Upper lobe of right lung (tissue), 1 donor: ENCODE results near the gene RGS19. TPM values are rescaled to one million over a fixed set of nuclear protein-coding genes. Genes with fewer than 3 reads are reported as not detected.
A peak's percentile ranks its signal among the peaks of the same experiment; 100 is the strongest.

ENCODE experiments used
- ATAC-seq: fragments of 200-7000 bp; cut with Tn5 transposase; one replicate; pipeline ENCODE4 v1.9.1; 2020; ENCODE audit warnings: mild to moderate bottlenecking, moderate library complexity
- DNase-seq: peaks from one replicate; pipeline ENCODE4 v3.0.0-alpha.2; 2020
- H3K27ac ChIP-seq: fragments of 200-600 bp; one replicate; pipeline ENCODE4 v1.8.0; 2022
- H3K27me3 ChIP-seq: fragments of 200-600 bp; one replicate; pipeline ENCODE4 v1.8.0; 2022; ENCODE audit warnings: mild to moderate bottlenecking
- H3K36me3 ChIP-seq: fragments of 200-600 bp; one replicate; pipeline ENCODE4 v1.8.0; 2022
- H3K4me1 ChIP-seq: fragments of 200-600 bp; one replicate; pipeline ENCODE4 v1.8.0; 2022
- H3K4me3 ChIP-seq: fragments of 200-600 bp; one replicate; pipeline ENCODE4 v1.8.0; 2022; ENCODE audit warnings: mild to moderate bottlenecking
- H3K9me3 ChIP-seq: fragments of 200-600 bp; one replicate; pipeline ENCODE4 v1.8.0; 2022
- intact Hi-C: fragments of 100-400 bp; cut with DNase I; formaldehyde crosslinking; loops from one replicate; pipeline ENCODE4 v1.11.0; 2022
- total RNA-seq: library from RNA; stranded (reverse); fragmentation: NEBNext Ultra II Directional; extraction: Animal tissue kit (Norgen Biotek cat#: 25700); gene quantifications from one replicate; pipeline ENCODE4 v1.2.1, GENCODE V29; 2021
- TF ChIP-seq, protein P1 (sequence below): fragments of 200-600 bp; IDR thresholded peaks from one replicate; pipeline ENCODE4 v1.8.0; 2022; ENCODE audit warnings: antibody characterized with exemption
- donor health status: DM: no; HTN: yes; CAD: no; lungs with severe emphysema.

RGS19 gene
- total RNA-seq, 1 donor from 2014 or later = 40.8 TPM

DNA sequence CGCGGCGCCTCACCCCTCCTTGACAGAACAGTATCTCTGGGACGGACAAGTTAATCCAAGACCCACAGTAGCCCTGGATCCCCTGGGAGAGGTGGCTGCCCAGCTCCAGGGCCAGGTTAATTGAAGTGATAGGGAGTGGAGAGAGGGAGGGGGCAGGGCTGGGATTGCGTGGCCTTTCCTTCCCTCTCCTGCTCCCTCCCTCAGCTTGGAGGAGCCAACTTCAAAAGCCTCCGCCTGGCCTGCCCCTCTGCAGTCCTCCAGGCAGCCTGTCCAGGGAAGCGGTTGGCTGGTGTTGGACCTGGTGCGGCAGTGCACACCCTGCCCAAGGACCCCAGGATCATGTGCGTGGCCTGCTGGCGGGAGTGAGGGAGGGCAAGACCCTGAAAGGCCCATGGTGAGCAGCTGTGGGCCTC, 43.4 kb downstream of the RGS19 start, which contains the start of gene C20orf204:
C20orf204 (plus strand) TSS at position 250 of the 413 bp plus-strand sequence; CDS start at position 392, 142 bp downstream.
- TF ChIP-seq, protein P1, sequence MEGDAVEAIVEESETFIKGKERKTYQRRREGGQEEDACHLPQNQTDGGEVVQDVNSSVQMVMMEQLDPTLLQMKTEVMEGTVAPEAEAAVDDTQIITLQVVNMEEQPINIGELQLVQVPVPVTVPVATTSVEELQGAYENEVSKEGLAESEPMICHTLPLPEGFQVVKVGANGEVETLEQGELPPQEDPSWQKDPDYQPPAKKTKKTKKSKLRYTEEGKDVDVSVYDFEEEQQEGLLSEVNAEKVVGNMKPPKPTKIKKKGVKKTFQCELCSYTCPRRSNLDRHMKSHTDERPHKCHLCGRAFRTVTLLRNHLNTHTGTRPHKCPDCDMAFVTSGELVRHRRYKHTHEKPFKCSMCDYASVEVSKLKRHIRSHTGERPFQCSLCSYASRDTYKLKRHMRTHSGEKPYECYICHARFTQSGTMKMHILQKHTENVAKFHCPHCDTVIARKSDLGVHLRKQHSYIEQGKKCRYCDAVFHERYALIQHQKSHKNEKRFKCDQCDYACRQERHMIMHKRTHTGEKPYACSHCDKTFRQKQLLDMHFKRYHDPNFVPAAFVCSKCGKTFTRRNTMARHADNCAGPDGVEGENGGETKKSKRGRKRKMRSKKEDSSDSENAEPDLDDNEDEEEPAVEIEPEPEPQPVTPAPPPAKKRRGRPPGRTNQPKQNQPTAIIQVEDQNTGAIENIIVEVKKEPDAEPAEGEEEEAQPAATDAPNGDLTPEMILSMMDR = no peak
- no peak within 1 kb of the TSS for H3K27ac ChIP-seq
- H3K27me3 ChIP-seq = peaks cover 32% of the 10 kb centered on the region
- ATAC-seq (no peak), DNase-seq (no peak)
- intact Hi-C loops = no loop called here
- no peaks in the 10 kb centered on the region for H3K9me3 ChIP-seq
- peaks cover 27% of the 10 kb centered on the region for H3K36me3 ChIP-seq
- H3K4me3 ChIP-seq = no peak within 1 kb of the TSS
- peaks cover 24% of the 10 kb centered on the region for H3K4me1 ChIP-seq

DNA sequence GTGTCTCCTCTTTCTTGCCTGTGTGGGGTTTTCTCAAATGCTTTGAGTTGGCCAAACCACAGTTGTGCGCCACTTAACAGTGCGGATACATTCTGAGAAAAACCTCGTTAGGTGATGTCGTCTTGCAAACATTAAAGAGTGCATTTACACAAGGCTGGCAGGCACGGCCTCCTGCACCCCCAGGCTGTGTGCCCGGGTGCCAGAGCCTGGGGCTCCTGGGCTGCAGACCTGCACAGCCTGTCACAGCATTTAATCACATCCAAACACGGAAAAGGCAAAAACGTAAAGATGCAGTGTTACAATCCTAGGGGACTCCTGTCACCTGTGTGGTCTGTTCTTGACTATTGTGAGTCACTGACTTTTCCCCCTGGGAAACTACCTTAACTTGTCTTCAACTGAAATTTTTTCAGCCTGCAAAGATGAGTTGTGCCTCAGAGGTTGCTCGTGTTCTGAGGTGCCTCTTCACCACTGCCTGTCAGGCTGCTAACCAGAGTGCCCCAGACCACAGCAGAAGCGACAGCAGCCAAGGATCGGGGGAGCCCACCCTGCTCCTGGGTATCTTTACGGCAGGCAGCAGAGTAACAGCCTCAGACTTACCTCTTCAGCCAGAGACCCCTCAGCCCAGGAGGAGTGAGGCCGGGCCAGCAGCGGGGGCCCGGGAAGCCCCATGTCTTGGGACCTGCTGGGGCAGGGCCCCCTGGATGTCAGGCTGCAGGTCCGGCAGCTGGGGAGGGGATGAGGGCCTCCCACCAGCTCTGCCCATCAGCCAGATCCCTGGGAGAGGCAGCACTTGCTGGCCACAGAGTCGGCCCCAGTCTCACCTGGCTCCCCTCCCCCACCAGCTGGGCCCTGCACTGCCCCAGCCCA, 44.0 kb downstream of the RGS19 start:
- intact Hi-C loops = no loop called here
- Histone ChIP-seq H3K36me3 (peaks cover 34% of the 10 kb centered on the region), H3K4me1 (peaks cover 20% of the 10 kb centered on the region), H3K27me3 (peaks cover 25% of the 10 kb centered on the region), H3K4me3 (no peak overlapping the region), H3K9me3 (no peaks in the 10 kb centered on the region), H3K27ac (no peak overlapping the region)
- DNase-seq (peak; percentile 62), ATAC-seq (no peak)
- TF ChIP-seq, protein P1 = no peak

DNA sequence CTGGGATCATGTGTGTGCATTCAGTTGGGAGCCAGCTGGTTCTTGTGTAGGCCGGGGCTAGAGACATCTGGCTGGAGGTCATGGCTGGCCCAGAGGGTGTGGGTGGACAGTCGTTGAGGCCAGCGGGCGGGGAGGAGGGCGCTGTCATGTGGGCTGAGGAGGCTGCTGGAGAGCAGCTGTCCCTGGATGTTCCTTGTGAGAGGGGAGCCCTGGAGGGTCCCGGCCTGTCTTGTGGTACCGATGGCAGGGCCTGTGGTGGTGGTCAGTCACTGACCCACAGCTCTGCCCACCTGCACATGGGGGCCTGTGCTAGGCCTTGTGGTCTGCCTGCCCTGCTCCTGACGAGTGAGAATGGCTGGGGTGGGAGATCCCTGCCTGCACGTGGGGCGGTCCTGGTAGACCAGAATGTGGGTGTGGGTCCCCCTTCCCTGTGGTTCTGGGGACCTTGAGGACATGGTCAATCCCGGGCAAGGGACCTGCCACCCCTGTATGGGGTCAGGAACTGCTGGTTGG, 45.3 kb downstream of the RGS19 start:
- peaks cover 46% of the 10 kb centered on the region for H3K36me3 ChIP-seq
- no peak overlapping the region for H3K4me3 ChIP-seq
- peaks cover 21% of the 10 kb centered on the region for H3K27me3 ChIP-seq
- TF ChIP-seq, protein P1 = no peak
- ATAC-seq (no peak), DNase-seq (no peak)
- no peak overlapping the region for H3K27ac ChIP-seq
- intact Hi-C loops = no loop called here
- H3K9me3 ChIP-seq = no peaks in the 10 kb centered on the region
- H3K4me1 ChIP-seq = peaks cover 16% of the 10 kb centered on the region

DNA sequence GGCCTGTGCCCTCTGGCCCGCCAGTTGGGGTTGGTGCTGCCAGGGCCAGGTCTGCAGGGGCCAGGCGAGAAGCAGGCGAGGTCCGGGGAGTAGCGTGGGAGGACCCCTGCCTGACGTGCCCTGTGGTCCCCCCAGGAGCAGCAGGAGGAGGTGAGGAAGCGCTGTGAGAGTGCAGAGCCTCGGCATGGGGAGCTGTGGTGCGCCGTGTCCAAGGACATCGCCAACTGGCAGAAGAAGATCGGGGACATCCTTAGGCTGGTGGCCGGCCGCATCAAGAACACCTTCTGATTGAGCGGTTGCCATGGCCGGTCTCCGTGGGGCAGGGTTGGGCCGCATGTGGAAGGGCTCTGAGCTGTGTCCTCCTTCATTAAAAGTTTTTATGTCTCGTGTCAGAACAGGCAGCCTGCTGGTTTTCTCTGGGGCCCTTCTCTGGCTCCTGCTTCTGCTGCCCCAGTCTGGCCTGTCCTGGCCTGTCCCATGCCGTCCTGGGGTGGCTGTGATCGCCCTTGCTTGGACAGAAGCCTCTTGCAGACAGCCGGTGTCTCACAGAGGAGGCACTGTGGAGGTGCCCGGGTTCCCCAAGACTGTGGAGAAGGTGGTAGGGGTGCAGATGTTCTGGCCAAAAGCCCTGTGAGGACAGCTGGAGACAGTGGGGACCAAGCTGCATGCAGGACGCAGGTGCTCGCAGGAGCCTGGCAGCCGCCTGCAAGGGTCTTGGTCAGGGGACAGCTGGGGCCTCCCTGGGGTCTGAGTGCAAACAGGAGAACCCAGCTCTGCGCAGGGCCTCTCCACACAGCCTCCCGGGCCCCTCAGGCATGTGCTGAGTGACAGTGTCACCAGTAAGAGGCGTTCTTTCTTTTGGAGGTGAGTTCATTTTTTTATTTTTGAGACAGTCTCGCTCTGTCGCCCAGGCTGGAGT, 46.4 kb downstream of the RGS19 start:
- Histone ChIP-seq H3K27ac (no peak overlapping the region), H3K36me3 (peaks cover 57% of the 10 kb centered on the region), H3K27me3 (peaks cover 19% of the 10 kb centered on the region), H3K4me3 (no peak overlapping the region), H3K4me1 (peaks cover 6% of the 10 kb centered on the region), H3K9me3 (no peaks in the 10 kb centered on the region)
- intact Hi-C loops = no loop called here
- DNase-seq (no peak), ATAC-seq (no peak)
- TF ChIP-seq, protein P1 = no peak

DNA sequence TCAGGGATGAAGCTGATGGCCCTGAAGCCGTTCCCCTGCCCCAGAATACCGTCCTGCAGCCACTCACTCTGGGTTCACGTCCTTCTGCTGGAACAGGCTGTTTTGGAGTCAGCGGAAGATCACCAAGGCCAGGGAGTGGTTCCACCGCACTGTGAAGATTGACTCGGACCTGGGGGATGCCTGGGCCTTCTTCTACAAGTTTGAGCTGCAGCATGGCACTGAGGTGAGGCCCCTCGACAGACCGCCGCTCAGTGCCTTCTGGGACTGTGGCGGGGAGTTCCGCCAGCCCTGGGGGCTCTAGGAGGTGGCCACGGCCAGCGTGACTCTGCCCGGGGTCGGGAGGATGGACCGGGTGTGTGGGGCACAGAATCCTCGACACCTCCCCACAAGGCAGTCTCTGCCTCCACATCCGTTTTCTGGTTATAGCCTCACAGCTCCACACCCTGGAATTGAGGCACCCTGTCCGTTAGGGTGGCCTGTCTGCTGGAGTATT, 47.5 kb downstream of the RGS19 start:
- DNase-seq (no peak), ATAC-seq (no peak)
- Histone ChIP-seq H3K27ac (no peak overlapping the region), H3K36me3 (peaks cover 68% of the 10 kb centered on the region), H3K27me3 (peaks cover 8% of the 10 kb centered on the region), H3K9me3 (no peaks in the 10 kb centered on the region), H3K4me3 (no peak overlapping the region), H3K4me1 (no peaks in the 10 kb centered on the region)
- TF ChIP-seq, protein P1 = no peak
- intact Hi-C loops = no loop called here
